Activated CD8-positive, alpha-beta memory T cell treated with anti-CD3 and anti-CD28 coated beads, Interleukin-2, amount 10 ng/mL, durations not matched to agents 7 days and 5 days (primary cell): ENCODE data around the gene GSTM3. TPM values are rescaled to one million over a fixed set of nuclear protein-coding genes. Genes with fewer than 3 reads are reported as not detected.
"Not testable (repeated sequence)": the region's sequence is repeated elsewhere in the genome, so short reads cannot be mapped to it uniquely, and the experiment has no call there.

ENCODE experiments used
- ATAC-seq: fragments of 150-1000 bp; cut with Tn5 transposase; one replicate; pipeline ENCODE4 v1.10.0; 2021; ENCODE audit warnings: moderate library complexity
- CTCF ChIA-PET: fragments of 350-600 bp; sonication (Branson Sonifier 250); formaldehyde crosslinking; loops from one replicate; lab custom pipeline; 2021; ENCODE audit warnings: antibody characterized with exemption; lab: Charles Lee
- DNase-seq: peaks from one replicate; pipeline ENCODE4 v3.0.0-alpha.2; 2020
- H3K27ac Mint-ChIP-seq: one replicate; pipeline ENCODE4 v1.8.0; 2021; ENCODE audit warnings: mild to moderate bottlenecking, mixed read lengths
- H3K27me3 Mint-ChIP-seq: one replicate; pipeline ENCODE4 v1.8.0; 2021; ENCODE audit warnings: mixed read lengths
- H3K36me3 Mint-ChIP-seq: one replicate; pipeline ENCODE4 v1.8.0; 2021; ENCODE audit warnings: mild to moderate bottlenecking, mixed read lengths
- H3K4me1 Mint-ChIP-seq: one replicate; pipeline ENCODE4 v1.8.0; 2021; ENCODE audit warnings: mixed read lengths
- H3K4me3 Mint-ChIP-seq: one replicate; pipeline ENCODE4 v1.8.0; 2021; ENCODE audit warnings: mild to moderate bottlenecking, moderate library complexity, mixed read lengths
- H3K9me3 Mint-ChIP-seq: one replicate; pipeline ENCODE4 v1.8.0; 2022; ENCODE audit warnings: low read depth, mixed read lengths
- total RNA-seq, 2 experiments: library from RNA; stranded (reverse); gene quantifications; one replicate each; pipeline ENCODE4 v1.2.3, GENCODE V29; 2021

Gene GSTM3
- total RNA-seq, 2 experiments from 2014 or later: 2.1 to 3.2 TPM

GRCh38 chr1:109711593-109712320 is 29.1 kb downstream of the GSTM3 start, which contains the start of gene GSTM5:
Gene GSTM5 (plus strand): TSS chr1:109712251. CDS start chr1:109712313, 62 bp downstream.
- H3K4me1 Mint-ChIP-seq, H3K36me3 Mint-ChIP-seq, H3K4me3 Mint-ChIP-seq, CTCF ChIA-PET, H3K27ac Mint-ChIP-seq, H3K9me3 Mint-ChIP-seq, DNase-seq, ATAC-seq: not testable (repeated sequence)
- peaks cover 20% of the 10 kb centered on the region for H3K27me3 Mint-ChIP-seq

- CTCF ChIA-PET: interaction anchor here (0.8 kb wide), 1 partner anchor 275 kb away, joined by 3 read pairs; the partner anchor contains the start of gene AHCYL1
- not testable (repeated sequence) for ATAC-seq
Measured at GRCh38 chr1:109709822-109710221, 31.0 kb downstream of the GSTM3 start.

GRCh38 chr1:109708949-109709348 is 31.9 kb downstream of the GSTM3 start:
- H3K4me1 Mint-ChIP-seq, ATAC-seq, H3K36me3 Mint-ChIP-seq, H3K9me3 Mint-ChIP-seq, H3K4me3 Mint-ChIP-seq, H3K27ac Mint-ChIP-seq, DNase-seq: not testable (repeated sequence)
- CTCF ChIA-PET: interaction anchor here (0.8 kb wide), 1 partner anchor 276 kb away, joined by 3 read pairs; the partner anchor contains the start of gene AHCYL1
- H3K27me3 Mint-ChIP-seq: peaks cover 15% of the 10 kb centered on the region

More at GRCh38 chr1:109709822-109710221, 31.0 kb downstream of the GSTM3 start:
- DNase-seq, H3K4me3 Mint-ChIP-seq, H3K36me3 Mint-ChIP-seq, H3K9me3 Mint-ChIP-seq, H3K27ac Mint-ChIP-seq, H3K4me1 Mint-ChIP-seq: not testable (repeated sequence)
- peaks cover 19% of the 10 kb centered on the region for H3K27me3 Mint-ChIP-seq

GRCh38 chr1:109705411-109705810 is 35.4 kb downstream of the GSTM3 start:
- Mint-ChIP-seq H3K36me3 (no peaks in the 10 kb centered on the region), H3K27me3 (peaks cover 14% of the 10 kb centered on the region), H3K9me3 (peaks cover 3% of the 10 kb centered on the region), H3K4me3 (no peak overlapping the region), H3K4me1 (no peaks in the 10 kb centered on the region), H3K27ac (no peak overlapping the region)
- CTCF ChIA-PET: no interaction called here
- DNase-seq (no peak), ATAC-seq (no peak)

- CTCF ChIA-PET: interaction anchor here (0.9 to 1.3 kb wide), 2 partner anchors 63 to 67 kb away, joined by 3 read pairs; no protein-coding TSS in a partner anchor
- peaks cover 3% of the 10 kb centered on the region for H3K9me3 Mint-ChIP-seq
- no peak overlapping the region for H3K27ac Mint-ChIP-seq
- H3K27me3 Mint-ChIP-seq: peaks cover 14% of the 10 kb centered on the region
- H3K36me3 Mint-ChIP-seq: no peaks in the 10 kb centered on the region
- no peak for DNase-seq
- no peak overlapping the region for H3K4me3 Mint-ChIP-seq
- no peak for ATAC-seq
- no peaks in the 10 kb centered on the region for H3K4me1 Mint-ChIP-seq
Measured at GRCh38 chr1:109704173-109704572, 36.7 kb downstream of the GSTM3 start.

GRCh38 chr1:109702940-109703339 is 37.9 kb downstream of the GSTM3 start:
- peaks cover 12% of the 10 kb centered on the region for H3K27me3 Mint-ChIP-seq
- not testable (repeated sequence) for H3K4me3 Mint-ChIP-seq, ATAC-seq, H3K36me3 Mint-ChIP-seq, DNase-seq, H3K27ac Mint-ChIP-seq, H3K4me1 Mint-ChIP-seq, H3K9me3 Mint-ChIP-seq
- CTCF ChIA-PET: interaction anchor here (1.3 kb wide), 1 partner anchor 66 kb away, joined by 3 read pairs; no protein-coding TSS in a partner anchor

GRCh38 chr1:109697861-109698260 is 43.0 kb downstream of the GSTM3 start:
- ATAC-seq, CTCF ChIA-PET, H3K9me3 Mint-ChIP-seq, DNase-seq, H3K4me3 Mint-ChIP-seq, H3K27me3 Mint-ChIP-seq, H3K27ac Mint-ChIP-seq, H3K36me3 Mint-ChIP-seq, H3K4me1 Mint-ChIP-seq: not testable (repeated sequence)

GRCh38 chr1:109697066-109697465 is 43.8 kb downstream of the GSTM3 start:
- Mint-ChIP-seq H3K27ac (no peak overlapping the region), H3K9me3 (no peaks in the 10 kb centered on the region), H3K4me3 (no peak overlapping the region), H3K27me3 (no peaks in the 10 kb centered on the region), H3K36me3 (no peaks in the 10 kb centered on the region), H3K4me1 (no peaks in the 10 kb centered on the region)
- DNase-seq (no peak), ATAC-seq (no peak)
- CTCF ChIA-PET: no interaction called here

- H3K4me3 Mint-ChIP-seq, DNase-seq, ATAC-seq, H3K27me3 Mint-ChIP-seq, H3K9me3 Mint-ChIP-seq, H3K27ac Mint-ChIP-seq, H3K36me3 Mint-ChIP-seq, CTCF ChIA-PET, H3K4me1 Mint-ChIP-seq: not testable (repeated sequence)
Measured at GRCh38 chr1:109695138-109695537, 45.7 kb downstream of the GSTM3 start.

- not testable (repeated sequence) for H3K27ac Mint-ChIP-seq
Measured at GRCh38 chr1:109694400-109694799, 46.4 kb downstream of the GSTM3 start.

GRCh38 chr1:109691759-109692158 is 49.1 kb downstream of the GSTM3 start:
- DNase-seq (no peak), ATAC-seq (no peak)
- H3K4me1 Mint-ChIP-seq: no peaks in the 10 kb centered on the region
- no peaks in the 10 kb centered on the region for H3K36me3 Mint-ChIP-seq
- H3K9me3 Mint-ChIP-seq: no peaks in the 10 kb centered on the region
- H3K4me3 Mint-ChIP-seq: no peak overlapping the region
- no peaks in the 10 kb centered on the region for H3K27me3 Mint-ChIP-seq
- no peak overlapping the region for H3K27ac Mint-ChIP-seq
- CTCF ChIA-PET: no interaction called here

More at GRCh38 chr1:109694400-109694799, 46.4 kb downstream of the GSTM3 start:
- H3K9me3 Mint-ChIP-seq, H3K4me1 Mint-ChIP-seq, CTCF ChIA-PET, ATAC-seq, DNase-seq, H3K27me3 Mint-ChIP-seq, H3K36me3 Mint-ChIP-seq, H3K4me3 Mint-ChIP-seq: not testable (repeated sequence)

GRCh38 chr1:109689844-109690405 is 50.9 kb downstream of the GSTM3 start:
- H3K4me3 Mint-ChIP-seq: no peak overlapping the region
- H3K27me3 Mint-ChIP-seq: no peaks in the 10 kb centered on the region
- no peaks in the 10 kb centered on the region for H3K36me3 Mint-ChIP-seq
- no peaks in the 10 kb centered on the region for H3K9me3 Mint-ChIP-seq
- DNase-seq (no peak), ATAC-seq (no peak)
- H3K27ac Mint-ChIP-seq: no peak overlapping the region
- CTCF ChIA-PET: no interaction called here
- no peaks in the 10 kb centered on the region for H3K4me1 Mint-ChIP-seq

GRCh38 chr1:109687641-109688499 is 53.0 kb downstream of the GSTM3 start, which contains the start of gene GSTM1:
Gene GSTM1 (plus strand): TSS chr1:109687817. CDS start chr1:109687874, 57 bp downstream.
- no peaks in the 10 kb centered on the region for H3K36me3 Mint-ChIP-seq
- DNase-seq (no peak), ATAC-seq (no peak)
- no peaks in the 10 kb centered on the region for H3K9me3 Mint-ChIP-seq
- no peaks in the 10 kb centered on the region for H3K27me3 Mint-ChIP-seq
- no peak within 1 kb of the TSS for H3K27ac Mint-ChIP-seq
- H3K4me3 Mint-ChIP-seq: no peak within 1 kb of the TSS
- H3K4me1 Mint-ChIP-seq: no peaks in the 10 kb centered on the region
- CTCF ChIA-PET: no interaction called here
